ENCODE data around the gene FXYD7.
"Not testable (repeated sequence)": the region's sequence is repeated elsewhere in the genome, so short reads cannot be mapped to it uniquely, and the experiment has no call there.

The FXYD7 gene

GRCh38 chr19:35167251-35168119 is 24.4 kb downstream of the FXYD7 start:
- DNase-seq: no peak

GRCh38 chr19:35168196-35168595 is 25.1 kb downstream of the FXYD7 start:
- no peak for DNase-seq

- no peak for DNase-seq
These were observed 26.4 kb downstream of the FXYD7 start for GRCh38 chr19:35169221-35169995.

- no peak for DNase-seq
These were observed 27.5 kb downstream of the FXYD7 start for GRCh38 chr19:35170359-35171061.

GRCh38 chr19:35171730-35172129 is 28.7 kb downstream of the FXYD7 start:
- DNase-seq: no peak

- no peak for DNase-seq
These were observed 31.2 kb downstream of the FXYD7 start for GRCh38 chr19:35174226-35174625.

GRCh38 chr19:35176181-35176570 is 33.1 kb downstream of the FXYD7 start:
- no peak for DNase-seq

GRCh38 chr19:35177377-35178274 is 34.6 kb downstream of the FXYD7 start:
- DNase-seq: no peak

DNA sequence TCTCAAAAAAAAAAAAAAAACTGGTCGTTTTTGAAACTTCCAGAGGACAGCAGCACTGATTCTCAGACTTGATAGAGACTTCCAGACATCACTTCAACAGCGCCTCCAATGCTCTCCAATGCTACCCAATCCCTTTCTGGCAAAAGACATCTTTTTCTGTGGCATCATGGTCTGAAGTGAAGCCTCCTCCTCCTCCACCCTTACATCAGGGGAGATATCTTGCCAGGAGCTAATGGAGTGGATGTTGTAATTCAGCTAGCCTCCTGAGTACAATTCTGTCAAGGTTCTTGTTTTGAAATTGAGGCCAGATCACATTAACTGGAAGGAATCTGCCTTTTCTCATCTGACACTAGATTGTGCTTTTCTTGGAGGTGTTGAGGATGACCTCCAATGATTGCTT is 35.6 kb downstream of the FXYD7 start:
- no peak for DNase-seq

DNA sequence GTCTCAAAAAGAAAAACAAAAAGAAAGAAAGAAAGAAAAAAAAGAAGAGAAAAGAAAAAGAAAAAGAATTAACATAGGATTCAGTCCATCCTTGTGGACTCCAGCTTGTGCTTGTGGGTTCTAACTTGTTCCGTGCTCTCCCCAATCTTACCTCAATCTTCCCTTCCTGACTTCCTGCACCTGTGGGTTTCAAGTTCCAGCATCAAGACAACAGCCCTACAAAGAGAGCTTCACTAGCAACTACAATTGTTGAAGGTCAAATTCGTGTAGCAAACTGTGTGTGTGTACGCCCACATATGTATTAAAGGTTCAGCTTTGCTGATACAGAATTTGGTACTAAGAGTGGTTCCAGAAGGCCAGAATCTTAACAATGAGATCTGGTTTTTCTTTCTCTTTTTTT is 36.8 kb downstream of the FXYD7 start:
- DNase-seq: no peak

DNA sequence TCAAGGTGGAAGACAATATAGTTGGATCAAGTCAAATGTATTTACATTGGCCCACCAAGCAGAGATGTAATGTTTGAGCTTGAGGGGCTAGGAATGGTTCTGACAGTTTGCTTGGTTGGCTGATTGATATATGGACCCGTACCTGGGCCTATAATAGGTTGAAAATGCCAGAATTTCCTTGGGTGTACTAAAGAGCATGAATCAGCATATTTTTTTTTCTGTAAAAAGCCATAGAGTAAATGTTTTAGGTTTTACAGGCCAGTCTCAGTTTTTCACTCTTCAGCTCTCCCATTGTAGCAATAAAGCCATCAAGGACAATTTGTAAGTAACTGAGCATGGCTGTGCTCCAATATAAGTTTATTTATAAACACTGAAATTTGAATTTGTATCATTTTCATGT is 38.3 kb downstream of the FXYD7 start:
- DNase-seq: no peak

DNA sequence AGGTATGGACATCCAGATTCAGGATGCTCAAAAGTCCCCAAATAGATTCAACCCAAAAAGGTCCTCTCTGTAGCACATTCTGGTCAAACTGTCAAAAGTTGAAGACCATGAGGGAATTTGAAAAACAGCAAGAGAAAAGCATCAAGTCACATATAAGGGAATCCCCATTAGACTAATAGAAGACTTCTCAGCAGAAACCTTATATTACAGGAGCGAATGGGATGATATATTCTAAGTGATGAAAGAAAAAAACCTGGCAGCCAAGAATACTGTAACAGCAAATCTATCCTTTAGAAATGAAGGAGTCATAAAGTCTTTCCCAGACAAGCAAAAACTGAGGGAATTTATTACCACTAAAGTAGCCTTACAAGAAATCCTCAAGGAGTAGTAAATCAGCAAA is 41.2 kb downstream of the FXYD7 start:
- no peak for DNase-seq

DNA sequence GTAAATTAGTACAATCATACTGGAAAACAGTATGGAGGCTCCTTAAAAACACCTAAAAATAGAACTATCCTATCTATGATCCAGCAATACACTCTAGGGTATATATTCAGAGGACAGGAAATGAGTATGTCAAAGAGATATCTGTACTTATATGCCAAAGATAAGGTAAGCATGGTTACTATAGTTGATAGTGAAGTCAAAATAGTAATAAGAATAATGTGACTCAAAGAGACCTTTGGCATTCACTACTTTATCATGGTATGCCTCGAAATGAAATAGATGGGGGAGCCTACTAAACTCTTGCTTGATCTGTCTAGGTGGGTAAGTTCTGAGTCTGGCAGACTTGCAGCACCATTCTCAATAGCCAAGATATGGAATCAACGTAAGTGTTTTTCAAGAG is 41.8 kb downstream of the FXYD7 start:
- DNase-seq: no peak

- DNase-seq: no peak
These were observed 51.2 kb downstream of the FXYD7 start for GRCh38 chr19:35194012-35194984.

DNA sequence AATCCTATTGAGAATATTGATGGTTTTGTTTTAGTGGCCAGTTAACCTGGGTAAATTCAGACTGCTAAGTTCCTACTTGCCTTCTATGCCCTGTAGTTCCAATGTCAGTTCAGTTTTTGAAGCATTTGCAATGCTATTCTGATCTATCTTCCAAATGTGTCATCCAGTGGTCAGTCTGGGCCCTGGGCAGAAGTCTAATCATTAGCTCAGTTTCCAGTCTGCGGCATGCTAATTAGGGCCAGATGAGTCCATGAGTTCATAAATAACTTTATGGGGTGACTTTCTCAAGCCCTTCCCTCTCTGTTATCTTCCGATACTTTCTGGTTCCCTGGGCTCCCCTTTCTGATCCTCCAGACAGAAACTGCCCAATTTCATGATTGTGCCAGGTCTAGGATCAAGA is 52.8 kb downstream of the FXYD7 start:
- DNase-seq: no peak

- not testable (repeated sequence) for DNase-seq
These were observed 53.8 kb downstream of the FXYD7 start for GRCh38 chr19:35196861-35197260.

GRCh38 chr19:35199481-35199880 is 56.4 kb downstream of the FXYD7 start:
- DNase-seq: no peak

- DNase-seq: no peak
These were observed 60.0 kb downstream of the FXYD7 start for GRCh38 chr19:35202722-35203688.

Measured in DMS 273 treated with DMSO at 0.1 percent for 48 hours (cell line).